ENCODE measurements around the gene GLRX. TPM values are rescaled to one million over a fixed set of nuclear protein-coding genes. Genes with fewer than 3 reads are reported as not detected.

GLRX gene
- polyA plus RNA-seq, 1 donor (not counting 4 experiments of a cell fraction or from before 2014, with no cell fraction given): 15.6 TPM

DNA sequence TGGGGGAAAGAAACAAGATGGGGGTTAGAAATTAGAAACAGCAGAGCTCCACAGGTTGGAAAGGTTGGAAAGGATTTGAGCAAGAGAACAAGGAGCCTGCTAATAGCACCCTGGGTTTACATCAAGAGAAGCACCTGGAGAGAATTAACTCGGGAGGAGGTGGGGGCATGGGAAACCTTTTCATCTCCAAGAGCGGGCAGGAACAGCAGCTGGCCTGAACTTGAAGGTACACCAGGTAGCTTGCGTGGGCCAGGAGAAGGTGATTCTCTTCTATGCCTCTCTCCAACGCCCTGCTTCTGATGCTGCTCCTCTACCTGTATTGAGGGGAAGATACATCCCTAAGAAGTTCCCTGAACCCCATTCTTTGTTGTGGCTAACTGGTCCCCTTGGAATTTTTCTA is 37.1 kb upstream of the GLRX start:
- H2AFZ ChIP-seq (ENCODE audit: control insufficient read depth, low read length): no peak overlapping the region
- H4K20me1 ChIP-seq (ENCODE audit: control insufficient read depth, extremely low read depth, insufficient read depth, low read length): no peaks in the 10 kb centered on the region
- no peaks in the 10 kb centered on the region for H3K9me3 ChIP-seq (ENCODE audit: control insufficient read depth, low read depth, low read length)
- dilution Hi-C loops (cut with MboI; ENCODE audit: extremely low pct_ligation_motif_present, low sequenced_read_pairs): no loop called here
- peak overlapping the region; percentile 78 for H3K27ac ChIP-seq (ENCODE audit: control insufficient read depth, insufficient read depth, low read length)
- TF ChIP-seq EZH2 (IDR thresholded peaks at IDR 0.05; ENCODE audit: low read length): no peak
- TF ChIP-seq, protein P1, sequence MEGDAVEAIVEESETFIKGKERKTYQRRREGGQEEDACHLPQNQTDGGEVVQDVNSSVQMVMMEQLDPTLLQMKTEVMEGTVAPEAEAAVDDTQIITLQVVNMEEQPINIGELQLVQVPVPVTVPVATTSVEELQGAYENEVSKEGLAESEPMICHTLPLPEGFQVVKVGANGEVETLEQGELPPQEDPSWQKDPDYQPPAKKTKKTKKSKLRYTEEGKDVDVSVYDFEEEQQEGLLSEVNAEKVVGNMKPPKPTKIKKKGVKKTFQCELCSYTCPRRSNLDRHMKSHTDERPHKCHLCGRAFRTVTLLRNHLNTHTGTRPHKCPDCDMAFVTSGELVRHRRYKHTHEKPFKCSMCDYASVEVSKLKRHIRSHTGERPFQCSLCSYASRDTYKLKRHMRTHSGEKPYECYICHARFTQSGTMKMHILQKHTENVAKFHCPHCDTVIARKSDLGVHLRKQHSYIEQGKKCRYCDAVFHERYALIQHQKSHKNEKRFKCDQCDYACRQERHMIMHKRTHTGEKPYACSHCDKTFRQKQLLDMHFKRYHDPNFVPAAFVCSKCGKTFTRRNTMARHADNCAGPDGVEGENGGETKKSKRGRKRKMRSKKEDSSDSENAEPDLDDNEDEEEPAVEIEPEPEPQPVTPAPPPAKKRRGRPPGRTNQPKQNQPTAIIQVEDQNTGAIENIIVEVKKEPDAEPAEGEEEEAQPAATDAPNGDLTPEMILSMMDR (optimal IDR thresholded peaks at IDR 0.05 in 1 of 3, IDR thresholded peaks at IDR 0.05 in 1 of 3, conservative IDR thresholded peaks at IDR 0.05 in 1 of 3; ENCODE audit: extremely low read depth in 1 of 3, insufficient read depth in 2 of 3, low read length in 3 of 3): no peak
- no peaks in the 10 kb centered on the region for H3K9me1 ChIP-seq (ENCODE audit: control insufficient read depth, extremely low read depth, insufficient read depth, low read length)
- H3K36me3 ChIP-seq (ENCODE audit: control insufficient read depth in 2 of 2, extremely low read depth in 1 of 2, insufficient read depth in 2 of 2, low read length in 2 of 2): no peaks in the 10 kb centered on the region
- peak overlapping the region; percentile 58 for H3K9ac ChIP-seq (ENCODE audit: control insufficient read depth, extremely low read depth, insufficient read depth, low read length)
- peak overlapping the region in 1 of 3 experiments; percentile 8 for H3K4me3 ChIP-seq (ENCODE audit: control insufficient read depth in 2 of 3, extremely low read depth in 1 of 3, insufficient read depth in 2 of 3, low read depth in 1 of 3, low read length in 3 of 3)
- H3K79me2 ChIP-seq (ENCODE audit: control insufficient read depth, insufficient read depth, low read length): no peaks in the 10 kb centered on the region
- no peaks in the 10 kb centered on the region for H3K27me3 ChIP-seq (ENCODE audit: control insufficient read depth, extremely low read depth, insufficient read depth, low read length)
- DNase-seq (ENCODE audit: low read depth, low spot score) (no peak), FAIRE-seq (no peak)
- peaks cover 40% of the 10 kb centered on the region for H3K4me1 ChIP-seq (ENCODE audit: control insufficient read depth, extremely low read depth, insufficient read depth, low read length)
- H3K4me2 ChIP-seq (ENCODE audit: control insufficient read depth, extremely low read depth, insufficient read depth, low read depth, low read length): peak overlapping the region; percentile 63

DNA sequence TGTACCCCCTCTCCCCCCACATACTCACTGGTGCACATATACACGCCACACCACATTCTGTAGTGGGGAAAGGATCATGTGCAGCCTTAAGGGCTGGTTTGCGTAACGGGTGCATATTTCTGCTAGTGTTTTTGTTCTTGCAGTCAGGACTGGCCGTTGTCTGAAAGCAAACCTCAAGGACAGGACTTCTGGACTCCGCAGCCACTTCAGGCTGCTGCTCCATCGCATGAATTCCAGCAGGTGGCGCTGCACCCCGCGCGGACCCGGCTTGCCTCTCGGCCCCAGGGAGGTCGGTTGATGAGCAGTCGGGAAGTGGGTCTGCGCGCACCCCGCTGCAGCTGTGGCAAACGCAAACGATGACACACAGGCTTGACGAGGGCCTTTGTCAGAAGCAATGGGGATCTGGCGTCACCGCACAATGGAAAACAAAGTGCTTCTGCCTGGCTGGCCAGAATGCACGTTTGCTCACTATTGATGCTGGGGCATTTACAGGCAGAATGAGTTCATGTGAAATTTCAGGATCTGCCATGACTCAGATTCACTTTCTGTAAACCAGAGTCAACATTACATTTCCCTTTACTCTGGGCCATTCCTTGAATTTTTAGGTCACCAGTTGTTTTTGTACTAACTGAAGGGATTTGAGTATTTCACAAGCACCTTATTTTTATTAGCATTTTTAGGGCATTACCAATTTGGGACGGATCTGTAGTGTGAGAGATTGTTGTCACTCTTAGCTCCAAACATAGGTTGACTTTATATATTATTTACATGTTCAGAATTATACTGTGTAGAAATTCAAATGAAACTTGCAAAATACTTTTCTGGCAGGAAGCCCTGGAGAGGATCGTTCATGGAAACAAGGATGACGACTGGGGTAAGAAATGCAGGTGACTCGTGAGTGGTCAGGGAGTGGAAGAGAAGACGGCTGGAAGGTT is 36.4 kb upstream of the GLRX start:
- peak; percentile 79 for DNase-seq (ENCODE audit: low read depth, low spot score)
- peak overlapping the region; percentile 63 for H3K4me2 ChIP-seq (ENCODE audit: control insufficient read depth, extremely low read depth, insufficient read depth, low read depth, low read length)
- peak; percentile 67 for FAIRE-seq
- peak overlapping the region; percentile 58 for H3K9ac ChIP-seq (ENCODE audit: control insufficient read depth, extremely low read depth, insufficient read depth, low read length)
- peak overlapping the region in 2 of 3 experiments; percentile 22 to 28 for H3K4me3 ChIP-seq (ENCODE audit: control insufficient read depth in 2 of 3, extremely low read depth in 1 of 3, insufficient read depth in 2 of 3, low read depth in 1 of 3, low read length in 3 of 3)
- no peaks in the 10 kb centered on the region for H3K27me3 ChIP-seq (ENCODE audit: control insufficient read depth, extremely low read depth, insufficient read depth, low read length)
- dilution Hi-C loops (cut with MboI; ENCODE audit: extremely low pct_ligation_motif_present, low sequenced_read_pairs): no loop called here
- no peak for TF ChIP-seq EZH2 (IDR thresholded peaks at IDR 0.05; ENCODE audit: low read length)
- TF ChIP-seq, protein P1 (optimal IDR thresholded peaks at IDR 0.05 in 1 of 3, IDR thresholded peaks at IDR 0.05 in 1 of 3, conservative IDR thresholded peaks at IDR 0.05 in 1 of 3; ENCODE audit: extremely low read depth in 1 of 3, insufficient read depth in 2 of 3, low read length in 3 of 3): peak; percentile 97 to 99 (median 98)
- H3K27ac ChIP-seq (ENCODE audit: control insufficient read depth, insufficient read depth, low read length): peak overlapping the region; percentile 78
- H3K9me3 ChIP-seq (ENCODE audit: control insufficient read depth, low read depth, low read length): no peaks in the 10 kb centered on the region
- H3K79me2 ChIP-seq (ENCODE audit: control insufficient read depth, insufficient read depth, low read length): no peaks in the 10 kb centered on the region
- no peaks in the 10 kb centered on the region for H3K36me3 ChIP-seq (ENCODE audit: control insufficient read depth in 2 of 2, extremely low read depth in 1 of 2, insufficient read depth in 2 of 2, low read length in 2 of 2)
- H4K20me1 ChIP-seq (ENCODE audit: control insufficient read depth, extremely low read depth, insufficient read depth, low read length): no peaks in the 10 kb centered on the region
- no peak overlapping the region for H2AFZ ChIP-seq (ENCODE audit: control insufficient read depth, low read length)
- H3K4me1 ChIP-seq (ENCODE audit: control insufficient read depth, extremely low read depth, insufficient read depth, low read length): peaks cover 35% of the 10 kb centered on the region
- H3K9me1 ChIP-seq (ENCODE audit: control insufficient read depth, extremely low read depth, insufficient read depth, low read length): no peaks in the 10 kb centered on the region
